Activated CD8-positive, alpha-beta memory T cell treated with anti-CD3 and anti-CD28 coated beads for 24 hours (primary cell): ENCODE measurements around the gene JMJD6.
"Not testable (repeated sequence)": the region's sequence is repeated elsewhere in the genome, so short reads cannot be mapped to it uniquely, and the experiment has no call there.

Source experiments
- DNase-seq: peaks from one replicate; pipeline ENCODE4 v3.0.0-alpha.2; 2020

The JMJD6 gene

GRCh38 chr17:76716146-76716838 is 10.1 kb downstream of the JMJD6 start:
- DNase-seq = peak; percentile 81

GRCh38 chr17:76715496-76715830 is 10.9 kb downstream of the JMJD6 start:
- DNase-seq = no peak

GRCh38 chr17:76714822-76715495 is 11.4 kb downstream of the JMJD6 start:
- DNase-seq = peak; percentile 91

GRCh38 chr17:76714336-76714735 is 12.1 kb downstream of the JMJD6 start:
- no peak for DNase-seq

- no peak for DNase-seq
Measured at GRCh38 chr17:76713765-76714164, 12.6 kb downstream of the JMJD6 start.

- not testable (repeated sequence) for DNase-seq
Measured at GRCh38 chr17:76712321-76712720, 14.1 kb downstream of the JMJD6 start.

- peak; percentile 85 for DNase-seq
Measured at GRCh38 chr17:76710863-76711611, 15.4 kb downstream of the JMJD6 start, which contains the start of gene MXRA7. TSS of gene MXRA7 (minus strand) at chr17:76710965. CDS start at chr17:76710946, 19 bp downstream.

- DNase-seq = not testable (repeated sequence)
Measured at GRCh38 chr17:76709951-76710862, 16.2 kb downstream of the JMJD6 start.

GRCh38 chr17:76709077-76709950 is 17.1 kb downstream of the JMJD6 start:
- no peak for DNase-seq

- no peak for DNase-seq
Measured at GRCh38 chr17:76707985-76708807, 18.2 kb downstream of the JMJD6 start.

GRCh38 chr17:76706817-76707216 is 19.6 kb downstream of the JMJD6 start:
- no peak for DNase-seq

- no peak for DNase-seq
Measured at GRCh38 chr17:76704805-76705204, 21.6 kb downstream of the JMJD6 start.

GRCh38 chr17:76702941-76703637 is 23.3 kb downstream of the JMJD6 start:
- no peak for DNase-seq

GRCh38 chr17:76702076-76702475 is 24.3 kb downstream of the JMJD6 start:
- DNase-seq = no peak

- no peak for DNase-seq
Measured at GRCh38 chr17:76701471-76701967, 24.9 kb downstream of the JMJD6 start.

- DNase-seq = no peak
Measured at GRCh38 chr17:76700617-76701470, 25.6 kb downstream of the JMJD6 start.

GRCh38 chr17:76700270-76700616 is 26.2 kb downstream of the JMJD6 start:
- no peak for DNase-seq

GRCh38 chr17:76698466-76698977 is 27.9 kb downstream of the JMJD6 start:
- not testable (repeated sequence) for DNase-seq
